HCT116 (cell line): ENCODE results near the gene ASB8. TPM values are rescaled to one million over a fixed set of nuclear protein-coding genes. Genes with fewer than 3 reads are reported as not detected.

Experiments used
- ATAC-seq: fragments of 200-7000 bp; cut with Tn5 transposase; 2 replicates; pipeline ENCODE4 v1.9.1; 2020; ENCODE audit warnings: mild to moderate bottlenecking, moderate library complexity
- BruUV-seq: library from RNA; stranded (reverse); fragments of 400-500 nt; replicated peaks from 2 replicates; lab custom pipeline; 2021; lab: Mats Ljungman, UMichigan
- CTCF ChIA-PET: fragments of 300-600 bp; sonication (Branson Sonifier 250); formaldehyde crosslinking; loops from one replicate; lab custom pipeline; 2021; ENCODE audit warnings: antibody characterized with exemption; lab: Charles Lee
- POLR2A ChIA-PET: fragments of 300-600, 350-600 bp; sonication (Branson Sonifier 250); formaldehyde crosslinking; loops from one replicate; lab custom pipeline; 2021; ENCODE audit warnings: antibody characterized with exemption; lab: Charles Lee
- RAD21 ChIA-PET, 2 experiments: fragments of 300-600 bp; sonication (Branson Sonifier 250); formaldehyde crosslinking; loops; one replicate each; lab custom pipeline; 2023; ENCODE audit warnings: low total read pairs in 2 of 2; ENCODE audit not compliant: uncharacterized antibody in 2 of 2, unreplicated experiment in 2 of 2, low non-redundant PET in 1 of 2; lab: Charles Lee
- DNase-seq: peaks from one replicate; pipeline ENCODE4 v3.0.0-alpha.2; 2010; ENCODE audit warnings: low read depth, low spot score
- H2AFZ ChIP-seq: fragments of 200-600 bp; shearing (Covaris generic), sonication (generic); 2 replicates; pipeline ENCODE4 v1.6.1; 2017; ENCODE audit warnings: low read depth, mixed run types, mixed read lengths, antibody characterized with exemption, low read length; ENCODE audit not compliant: poor library complexity, severe bottlenecking
- H3K27ac ChIP-seq: 2 replicates; pipeline ENCODE4 v1.5.1; 2012; ENCODE audit warnings: low read depth, low read length
- H3K27me3 ChIP-seq: fragments of 200-600 bp; sonication (generic); 2 replicates; pipeline ENCODE4 v1.6.1; 2016; ENCODE audit warnings: mixed run types, low read length, mixed read lengths; ENCODE audit not compliant: insufficient read depth
- H3K36me3 ChIP-seq, 2 experiments: fragments of 200-500 bp in 1 of 2; fragments of 200-600 bp in 1 of 2; sonication (Bioruptor generic) in 1 of 2; sonication (generic) in 1 of 2; 2 replicates each; pipeline versions ENCODE4 v1.5.1 to v1.6.1; 2014 to 2016; ENCODE audit warnings: low read length in 2 of 2, inconsistent platforms in 1 of 2, mixed read lengths in 1 of 2, mixed run types in 1 of 2; ENCODE audit not compliant: insufficient read depth in 2 of 2, control insufficient read depth in 1 of 2
- H3K4me1 ChIP-seq, 2 experiments: fragments of 200-600 bp in 1 of 2; sonication (generic) in 1 of 2; 2 replicates each; pipeline versions ENCODE4 v1.5.1 to v1.6.1; 2012 to 2017; ENCODE audit warnings: low read length in 2 of 2, inconsistent platforms in 1 of 2, mild to moderate bottlenecking in 1 of 2, mixed read lengths in 1 of 2, mixed run types in 1 of 2, moderate library complexity in 1 of 2; ENCODE audit not compliant: insufficient read depth in 2 of 2, control insufficient read depth in 1 of 2
- H3K4me2 ChIP-seq: fragments of 200-600 bp; sonication (generic); 2 replicates; pipeline ENCODE4 v1.6.1; 2017; ENCODE audit warnings: mixed run types, low read length, mixed read lengths
- H3K4me3 ChIP-seq, 2 experiments: fragments of 200-600 bp in 1 of 2; sonication (generic) in 1 of 2; replicated peaks in 1 of 2; 2 replicates each; pipeline ENCODE4 v1.5.1; 2011 to 2016; ENCODE audit warnings: low read length in 2 of 2, control low read depth in 1 of 2, low read depth in 1 of 2, mild to moderate bottlenecking in 1 of 2, mixed read lengths in 1 of 2, mixed run types in 1 of 2
- H3K79me2 ChIP-seq: fragments of 200-600 bp; sonication (generic); 2 replicates; pipeline ENCODE4 v1.6.1; 2017; ENCODE audit warnings: mild to moderate bottlenecking, mixed run types, low read length, moderate library complexity, mixed read lengths; ENCODE audit not compliant: insufficient read depth
- H3K9ac ChIP-seq: fragments of 200-600 bp; sonication (generic); 2 replicates; pipeline ENCODE4 v1.6.1; 2016; ENCODE audit warnings: low read length, mixed read lengths
- H3K9me2 ChIP-seq: fragments of 200-600 bp; sonication (generic), shearing (Covaris generic); 2 replicates; pipeline ENCODE4 v1.6.1; 2017; ENCODE audit warnings: mixed run types, mild to moderate bottlenecking, moderate library complexity; ENCODE audit not compliant: insufficient read depth
- H3K9me3 ChIP-seq, 2 experiments: fragments of 200-500 bp in 1 of 2; fragments of 200-600 bp in 1 of 2; sonication (Bioruptor generic) in 1 of 2; sonication (generic) in 1 of 2; 2 replicates each; pipeline ENCODE4 v1.6.1; 2014 to 2017; ENCODE audit warnings: low read length in 2 of 2, mixed read lengths in 2 of 2, inconsistent platforms in 1 of 2, low read depth in 1 of 2, mild to moderate bottlenecking in 1 of 2, mixed run types in 1 of 2, moderate library complexity in 1 of 2; ENCODE audit not compliant: control insufficient read depth in 1 of 2, insufficient read depth in 1 of 2
- H4K20me1 ChIP-seq: fragments of 200-600 bp; sonication (generic), shearing (Covaris generic); 2 replicates; pipeline ENCODE4 v1.6.1; 2017; ENCODE audit warnings: mixed run types, mild to moderate bottlenecking, moderate library complexity; ENCODE audit not compliant: insufficient read depth
- ATF3 ChIP-seq: IDR thresholded peaks from 2 replicates; pipeline ENCODE4 v1.6.1; 2012
- CBX3 ChIP-seq: IDR thresholded peaks from 2 replicates; pipeline ENCODE4 v1.6.1; 2012; ENCODE audit warnings: low read depth
- CTCF ChIP-seq, 3 experiments: fragments of 200-600 bp in 1 of 3; sonication (generic) in 1 of 3; IDR thresholded peaks in 2 of 3; conservative IDR thresholded peaks in 1 of 3; 2 replicates each; pipeline ENCODE4 v1.5.1; 2012 to 2017; ENCODE audit warnings: low read depth in 2 of 3, low read length in 2 of 3, antibody characterized with exemption in 1 of 3, borderline replicate concordance in 1 of 3, control low read depth in 1 of 3, mild to moderate bottlenecking in 1 of 3, mixed read lengths in 1 of 3, mixed run types in 1 of 3, moderate library complexity in 1 of 3; ENCODE audit not compliant: insufficient read depth in 1 of 3
- ELF1 ChIP-seq: IDR thresholded peaks from 2 replicates; pipeline ENCODE4 v1.6.1; 2012; ENCODE audit warnings: low read depth, borderline replicate concordance
- EZH2phosphoT487 ChIP-seq: fragments of 200-600 bp; IDR thresholded peaks from 2 replicates; pipeline ENCODE4 v1.6.1; 2018; ENCODE audit warnings: antibody characterized with exemption, borderline replicate concordance
- MAX ChIP-seq: IDR thresholded peaks from 2 replicates; pipeline ENCODE4 v1.6.1; 2012
- POLR2A ChIP-seq: IDR thresholded peaks from 2 replicates; pipeline ENCODE4 v1.7.0; 2011; ENCODE audit warnings: borderline replicate concordance; ENCODE audit not compliant: insufficient read depth, insufficient read length; ENCODE audit errors: extremely low read depth
- REST ChIP-seq: IDR thresholded peaks from 2 replicates; pipeline ENCODE4 v1.6.1; 2012; ENCODE audit warnings: low read depth
- SIN3A ChIP-seq: IDR thresholded peaks from 2 replicates; pipeline ENCODE4 v1.6.1; 2012; ENCODE audit warnings: low read depth
- YY1 ChIP-seq: IDR thresholded peaks from 2 replicates; pipeline ENCODE4 v1.6.1; 2011; ENCODE audit warnings: low read length, low read depth, moderate library complexity, mild to moderate bottlenecking; ENCODE audit not compliant: insufficient replicate concordance; ENCODE audit errors: extremely low read depth
- ZFX ChIP-seq: fragments of 450-650 bp; IDR thresholded peaks from 2 replicates; pipeline ENCODE4 v1.6.1; 2017
- ZNF274 ChIP-seq: fragments of 200-500 bp; sonication (Bioruptor generic); IDR thresholded peaks from 2 replicates; pipeline ENCODE4 v1.6.1; 2014; ENCODE audit warnings: mild to moderate bottlenecking, low read depth, low read length, inconsistent platforms
- intact Hi-C: fragments of 100-400 bp; cut with micrococcal nuclease; formaldehyde crosslinking; loops from 2 replicates; pipeline ENCODE4 v1.10.0; 2022
- total RNA-seq: library from RNA; stranded (reverse); gene quantifications from one replicate; pipeline ENCODE4 v1.2.1, GENCODE V29; 2021; ENCODE audit not compliant: unreplicated experiment

Gene ASB8
- total RNA-seq, 1 experiment from 2014 or later, result 14.0 TPM

GRCh38 chr12:48109424-48109823 lies 47.9 kb downstream of the ASB8 start:
- H2AFZ ChIP-seq, result no peak overlapping the region
- peaks cover 13 to 21% of the 10 kb centered on the region in 2 experiments for H3K4me1 ChIP-seq
- no peaks in the 10 kb centered on the region for H4K20me1 ChIP-seq
- TF ChIP-seq EZH2phosphoT487 (no peak), ZNF274 (no peak), ZFX (no peak)
- H3K4me2 ChIP-seq, result no peak overlapping the region
- no peaks in the 10 kb centered on the region for H3K27me3 ChIP-seq
- no peaks in the 10 kb centered on the region for H3K9me3 ChIP-seq
- no peak overlapping the region for H3K4me3 ChIP-seq
- ChIA-PET POLR2A (no interaction called here), CTCF (no interaction called here), RAD21 (no interaction called here)
- no peak for DNase-seq
- no peak overlapping the region for H3K9ac ChIP-seq
- intact Hi-C loops, result loop anchor here (5.0 kb wide), 1 partner anchor 48 kb away; the partner anchor contains the start of gene ASB8
- no peak overlapping the region for H3K27ac ChIP-seq
- ATAC-seq, result no peak
- peaks cover 15% of the 10 kb centered on the region for H3K79me2 ChIP-seq
- H3K9me2 ChIP-seq, result no peaks in the 10 kb centered on the region
- BruUV-seq, result no TSS peak
- H3K36me3 ChIP-seq, result no peaks in the 10 kb centered on the region

GRCh38 chr12:48106681-48107613 lies 50.4 kb downstream of the ASB8 start:
- CTCF ChIA-PET, result no interaction called here
- TF ChIP-seq REST (no peak), ATF3 (no peak), YY1 (no peak), CTCF (IDR thresholded peaks at IDR 0.05 in 2 of 3, conservative IDR thresholded peaks at IDR 0.05 in 1 of 3; ENCODE audit: borderline replicate concordance in 1 of 3, insufficient read depth in 1 of 3, low read depth in 2 of 3, low read length in 2 of 3) (no peak), SIN3A (no peak), ELF1 (no peak), CBX3 (no peak), POLR2A (no peak), MAX (no peak)

More at GRCh38 chr12:48106681-48107613, 50.4 kb downstream of the ASB8 start:
- Histone ChIP-seq H3K9ac (peak overlapping the region; percentile 92), H3K4me1 (peaks cover 14 to 24% of the 10 kb centered on the region in 2 experiments), H3K79me2 (peaks cover 39% of the 10 kb centered on the region), H4K20me1 (no peaks in the 10 kb centered on the region), H3K9me2 (no peaks in the 10 kb centered on the region), H2AFZ (peak overlapping the region; percentile 74), H3K27me3 (no peaks in the 10 kb centered on the region), H3K27ac (peak overlapping the region; percentile 65), H3K4me3 (peak overlapping the region; percentile 79 to 86), H3K4me2 (peak overlapping the region; percentile 87), H3K9me3 (no peaks in the 10 kb centered on the region), H3K36me3 (no peaks in the 10 kb centered on the region)
- intact Hi-C loops, result loop anchor here (5.0 kb wide), 1 partner anchor 50 kb away; the partner anchor contains the start of gene ASB8
- ChIA-PET POLR2A (no interaction called here), RAD21 (no interaction called here)
- BruUV-seq, result no TSS peak
- ATAC-seq (no peak), DNase-seq (no peak)
